Right atrium auricular region (tissue), 2 donors: ENCODE measurements around the gene SPDEF. TPM values are rescaled to one million over a fixed set of nuclear protein-coding genes. Genes with fewer than 3 reads are reported as not detected.

Experiments
- DNase-seq: peaks from one replicate; pipeline ENCODE4 v3.0.0-alpha.2; 2019; ENCODE audit warnings: low spot score
- H3K27ac ChIP-seq, 2 donors: fragments of 200-600 bp; sonication (generic); 1 replicate in 1 of 2; 2 replicates in 1 of 2; pipeline ENCODE4 v1.5.1; 2016 to 2019
- H3K27me3 ChIP-seq, 2 donors: fragments of 200-600 bp; sonication (generic); one replicate each; pipeline versions ENCODE4 v1.5.1 to v1.6.0; 2017 to 2019
- H3K36me3 ChIP-seq: fragments of 200-600 bp; sonication (generic); one replicate; pipeline ENCODE4 v1.5.1; 2016
- H3K4me1 ChIP-seq, 2 donors: fragments of 200-600 bp; sonication (generic); one replicate each; pipeline versions ENCODE4 v1.5.1 to v1.6.0; 2017 to 2019
- H3K4me3 ChIP-seq, 2 donors: fragments of 200-600 bp; sonication (generic); 1 replicate in 1 of 2; 2 replicates in 1 of 2; pipeline ENCODE4 v1.5.1; 2017 to 2019; ENCODE audit warnings: mild to moderate bottlenecking in 1 of 2, moderate library complexity in 1 of 2
- H3K9me3 ChIP-seq, 2 donors: fragments of 200-600 bp; sonication (generic); one replicate each; pipeline ENCODE4 v1.5.1; 2019
- CTCF ChIP-seq, 2 donors: fragments of 200-600 bp; sonication (generic); IDR thresholded peaks; one replicate each; pipeline ENCODE4 v1.5.1; 2019; ENCODE audit warnings: antibody characterized with exemption in 2 of 2
- total RNA-seq, 2 donors: library from RNA; depleted of rRNA; stranded (reverse); fragments of >200 nt; gene quantifications; one replicate each; pipeline ENCODE4 v1.1.0, GENCODE V29; 2016

Gene SPDEF
- total RNA-seq, 2 donors from 2014 or later, result 0.22 to 0.31 TPM

- Histone ChIP-seq H3K4me3 (no peak overlapping the region), H3K27me3 (no peaks in the 10 kb centered on the region), H3K9me3 (no peaks in the 10 kb centered on the region), H3K36me3 (no peaks in the 10 kb centered on the region), H3K27ac (no peak overlapping the region), H3K4me1 (peaks cover 0 to 8% of the 10 kb centered on the region in 2 donors)
- DNase-seq, result no peak
- no peak for TF ChIP-seq CTCF (IDR thresholded peaks at IDR 0.05)
These were observed 25.3 kb downstream of the SPDEF start for GRCh38 chr6:34530753-34531365.

- DNase-seq, result no peak
These were observed 26.3 kb downstream of the SPDEF start for GRCh38 chr6:34529665-34530327.

GRCh38 chr6:34528996-34529664, 27.0 kb downstream of the SPDEF start:
- H3K27ac ChIP-seq, result no peak overlapping the region
- no peaks in the 10 kb centered on the region for H3K36me3 ChIP-seq
- DNase-seq, result no peak
- H3K4me3 ChIP-seq, result no peak overlapping the region
- TF ChIP-seq CTCF (IDR thresholded peaks at IDR 0.05), result no peak
- H3K27me3 ChIP-seq, result no peaks in the 10 kb centered on the region
- no peaks in the 10 kb centered on the region for H3K9me3 ChIP-seq
- peaks cover 0 to 8% of the 10 kb centered on the region in 2 donors for H3K4me1 ChIP-seq

More at GRCh38 chr6:34529665-34530327, 26.3 kb downstream of the SPDEF start:
- no peaks in the 10 kb centered on the region for H3K36me3 ChIP-seq
- no peaks in the 10 kb centered on the region for H3K27me3 ChIP-seq
- no peak overlapping the region for H3K4me3 ChIP-seq
- peaks cover 0 to 8% of the 10 kb centered on the region in 2 donors for H3K4me1 ChIP-seq
- TF ChIP-seq CTCF (IDR thresholded peaks at IDR 0.05), result no peak
- H3K9me3 ChIP-seq, result no peaks in the 10 kb centered on the region
- no peak overlapping the region for H3K27ac ChIP-seq

GRCh38 chr6:34527751-34528670, 28.1 kb downstream of the SPDEF start:
- Histone ChIP-seq H3K36me3 (no peaks in the 10 kb centered on the region), H3K27me3 (no peaks in the 10 kb centered on the region), H3K9me3 (no peaks in the 10 kb centered on the region), H3K27ac (no peak overlapping the region), H3K4me3 (no peak overlapping the region), H3K4me1 (peaks cover 0 to 8% of the 10 kb centered on the region in 2 donors)
- no peak for TF ChIP-seq CTCF (IDR thresholded peaks at IDR 0.05)
- DNase-seq, result no peak

GRCh38 chr6:34526992-34527728, 29.0 kb downstream of the SPDEF start:
- Histone ChIP-seq H3K36me3 (no peaks in the 10 kb centered on the region), H3K27me3 (no peaks in the 10 kb centered on the region), H3K4me1 (peaks cover 0 to 8% of the 10 kb centered on the region in 2 donors), H3K4me3 (peak overlapping the region; percentile 15 to 30), H3K9me3 (no peaks in the 10 kb centered on the region), H3K27ac (peak overlapping the region; percentile 41 to 43)
- DNase-seq, result peak; percentile 93
- peak; percentile 69 to 85 for TF ChIP-seq CTCF (IDR thresholded peaks at IDR 0.05)
